Measurements from ENCODE around the gene SPINT2. TPM values are rescaled to one million over a fixed set of nuclear protein-coding genes. Genes with fewer than 3 reads are reported as not detected.
A peak's percentile ranks its signal among the peaks of the same experiment; 100 is the strongest.

Gene SPINT2
- total and polyA plus RNA-seq, 2 of the 13 experiments (the other 11 are each of a cell fraction or from before 2014, with no cell fraction given) = 0.31 to 0.77 TPM

GRCh38 chr19:38266981-38267597, 2.7 kb downstream of the SPINT2 start (continued):
- TF ChIP-seq ZBTB42 (CRISPR knock-in tag; IDR thresholded peaks at IDR 0.05) (no peak), CREM (IDR thresholded peaks at IDR 0.05) (no peak), CREM (CRISPR knock-in tag; IDR thresholded peaks at IDR 0.05) (no peak), ZNF263 (CRISPR knock-in tag; IDR thresholded peaks at IDR 0.05) (0 out of 2 replicates have a peak, but pooled peaks have one; percentile 17), PHF20 (CRISPR knock-in tag; IDR thresholded peaks at IDR 0.05) (no peak), POLR2AphosphoS2 (IDR thresholded peaks at IDR 0.05; ENCODE audit: low read depth, low read length) (no peak), ZNF496 (CRISPR knock-in tag; IDR thresholded peaks at IDR 0.05; ENCODE audit: insufficient replicate concordance) (no peak), ZNF333 (CRISPR knock-in tag; IDR thresholded peaks at IDR 0.05; ENCODE audit: borderline replicate concordance) (no peak), ZNF850 (CRISPR knock-in tag; conservative IDR thresholded peaks at IDR 0.05) (no peak), ZNF34 (CRISPR knock-in tag; IDR thresholded peaks at IDR 0.05; ENCODE audit: borderline replicate concordance) (no peak), ZSCAN22 (CRISPR knock-in tag; IDR thresholded peaks at IDR 0.05) (no peak), ZNF232 (CRISPR knock-in tag; IDR thresholded peaks at IDR 0.05; ENCODE audit: borderline replicate concordance) (no peak), TOPORS (CRISPR knock-in tag; IDR thresholded peaks at IDR 0.05) (no peak), MAFF (IDR thresholded peaks at IDR 0.05; ENCODE audit: low read depth, low read length) (no peak), GZF1 (CRISPR knock-in tag; IDR thresholded peaks at IDR 0.05) (no peak), SMAD1 (CRISPR knock-in tag; IDR thresholded peaks at IDR 0.05; ENCODE audit: borderline replicate concordance, low read depth) (no peak), ZSCAN29 (CRISPR knock-in tag; conservative IDR thresholded peaks at IDR 0.05) (no peak), ZNF121 (CRISPR knock-in tag; IDR thresholded peaks at IDR 0.05) (no peak), CENPT (CRISPR knock-in tag; IDR thresholded peaks at IDR 0.05; ENCODE audit: low read depth) (no peak), NPAS2 (CRISPR knock-in tag; IDR thresholded peaks at IDR 0.05; ENCODE audit: borderline replicate concordance) (no peak), ZKSCAN1 (IDR thresholded peaks at IDR 0.05; ENCODE audit: low read length) (no peak), ZNF382 (CRISPR knock-in tag; IDR thresholded peaks at IDR 0.05; ENCODE audit: borderline replicate concordance) (no peak), RXRB (CRISPR knock-in tag; IDR thresholded peaks at IDR 0.05; ENCODE audit: borderline replicate concordance) (peak; percentile 60; the same call in 1 of the 2 replicates), ZNF460 (CRISPR knock-in tag; IDR thresholded peaks at IDR 0.05; ENCODE audit: borderline replicate concordance) (no peak)
- TF ChIP-seq, protein P1, sequence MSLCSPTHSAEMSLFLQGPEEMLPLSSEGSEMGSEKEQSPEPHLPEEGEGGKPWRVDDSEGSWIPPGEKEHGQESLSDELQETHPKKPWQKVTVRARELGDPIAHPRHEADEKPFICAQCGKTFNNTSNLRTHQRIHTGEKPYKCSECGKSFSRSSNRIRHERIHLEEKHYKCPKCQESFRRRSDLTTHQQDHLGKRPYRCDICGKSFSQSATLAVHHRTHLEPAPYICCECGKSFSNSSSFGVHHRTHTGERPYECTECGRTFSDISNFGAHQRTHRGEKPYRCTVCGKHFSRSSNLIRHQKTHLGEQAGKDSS (CRISPR knock-in tag; IDR thresholded peaks at IDR 0.05; ENCODE audit: borderline replicate concordance, low read depth) = no peak
- TF ChIP-seq, protein P2, sequence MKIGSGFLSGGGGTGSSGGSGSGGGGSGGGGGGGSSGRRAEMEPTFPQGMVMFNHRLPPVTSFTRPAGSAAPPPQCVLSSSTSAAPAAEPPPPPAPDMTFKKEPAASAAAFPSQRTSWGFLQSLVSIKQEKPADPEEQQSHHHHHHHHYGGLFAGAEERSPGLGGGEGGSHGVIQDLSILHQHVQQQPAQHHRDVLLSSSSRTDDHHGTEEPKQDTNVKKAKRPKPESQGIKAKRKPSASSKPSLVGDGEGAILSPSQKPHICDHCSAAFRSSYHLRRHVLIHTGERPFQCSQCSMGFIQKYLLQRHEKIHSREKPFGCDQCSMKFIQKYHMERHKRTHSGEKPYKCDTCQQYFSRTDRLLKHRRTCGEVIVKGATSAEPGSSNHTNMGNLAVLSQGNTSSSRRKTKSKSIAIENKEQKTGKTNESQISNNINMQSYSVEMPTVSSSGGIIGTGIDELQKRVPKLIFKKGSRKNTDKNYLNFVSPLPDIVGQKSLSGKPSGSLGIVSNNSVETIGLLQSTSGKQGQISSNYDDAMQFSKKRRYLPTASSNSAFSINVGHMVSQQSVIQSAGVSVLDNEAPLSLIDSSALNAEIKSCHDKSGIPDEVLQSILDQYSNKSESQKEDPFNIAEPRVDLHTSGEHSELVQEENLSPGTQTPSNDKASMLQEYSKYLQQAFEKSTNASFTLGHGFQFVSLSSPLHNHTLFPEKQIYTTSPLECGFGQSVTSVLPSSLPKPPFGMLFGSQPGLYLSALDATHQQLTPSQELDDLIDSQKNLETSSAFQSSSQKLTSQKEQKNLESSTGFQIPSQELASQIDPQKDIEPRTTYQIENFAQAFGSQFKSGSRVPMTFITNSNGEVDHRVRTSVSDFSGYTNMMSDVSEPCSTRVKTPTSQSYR (CRISPR knock-in tag; IDR thresholded peaks at IDR 0.05; ENCODE audit: borderline replicate concordance) = no peak
